Fibroblast of pulmonary artery (primary cell): Measurements from ENCODE around the gene SPESP1.
"Not testable (repeated sequence)": the region's sequence is repeated elsewhere in the genome, so short reads cannot be mapped to it uniquely, and the experiment has no call there.

Experiments
- DNase-seq: peaks from one replicate; pipeline ENCODE4 v3.0.0-alpha.2; 2010; ENCODE audit warnings: low read depth
- H3K4me3 ChIP-seq: replicated peaks from 2 replicates; pipeline ENCODE4 v1.5.1; 2011; ENCODE audit warnings: low read depth, mild to moderate bottlenecking, control low read depth, low read length, moderate library complexity
- CTCF ChIP-seq: IDR thresholded peaks from 2 replicates; pipeline ENCODE4 v1.5.1; 2011; ENCODE audit warnings: mild to moderate bottlenecking, control low read depth, low read length, inconsistent platforms; ENCODE audit errors: missing control alignments

SPESP1 gene

GRCh38 chr15:68958597-68958996, 28.3 kb downstream of the SPESP1 start:
- H3K4me3 ChIP-seq, result no peak overlapping the region
- DNase-seq, result no peak
- TF ChIP-seq CTCF, result no peak

GRCh38 chr15:68962465-68962864, 32.1 kb downstream of the SPESP1 start:
- no peak overlapping the region for H3K4me3 ChIP-seq
- no peak for TF ChIP-seq CTCF
- no peak for DNase-seq

- DNase-seq, H3K4me3 ChIP-seq: not testable (repeated sequence)
These were observed 33.4 kb downstream of the SPESP1 start for GRCh38 chr15:68963719-68964118.

GRCh38 chr15:68966996-68967395, 36.7 kb downstream of the SPESP1 start:
- no peak overlapping the region for H3K4me3 ChIP-seq
- no peak for DNase-seq
- no peak for TF ChIP-seq CTCF

GRCh38 chr15:68967948-68968347, 37.6 kb downstream of the SPESP1 start:
- TF ChIP-seq CTCF, result no peak
- no peak overlapping the region for H3K4me3 ChIP-seq
- no peak for DNase-seq

GRCh38 chr15:68969298-68969697, 39.0 kb downstream of the SPESP1 start:
- no peak for DNase-seq
- H3K4me3 ChIP-seq, result no peak overlapping the region
- TF ChIP-seq CTCF, result no peak

GRCh38 chr15:68972201-68973065, 42.1 kb downstream of the SPESP1 start:
- H3K4me3 ChIP-seq, result no peak overlapping the region
- DNase-seq, result no peak
- no peak for TF ChIP-seq CTCF

- not testable (repeated sequence) for DNase-seq, H3K4me3 ChIP-seq
These were observed 45.4 kb downstream of the SPESP1 start for GRCh38 chr15:68975651-68976160.

GRCh38 chr15:68977426-68977825, 47.1 kb downstream of the SPESP1 start:
- H3K4me3 ChIP-seq, DNase-seq: not testable (repeated sequence)
